Hematopoietic multipotent progenitor cell treated with erythropoietin and hydrocortisone succinate and interleukin-3 and kit ligand, for 17 days (in vitro differentiated cells): ENCODE results near the gene RCAN1.
"Not testable (repeated sequence)": the region's sequence is repeated elsewhere in the genome, so short reads cannot be mapped to it uniquely, and the experiment has no call there.

Experiments
- DNase-seq: peaks from one replicate; pipeline ENCODE4 v3.0.0-alpha.2; 2015; ENCODE audit warnings: low spot score

RCAN1 gene

DNA sequence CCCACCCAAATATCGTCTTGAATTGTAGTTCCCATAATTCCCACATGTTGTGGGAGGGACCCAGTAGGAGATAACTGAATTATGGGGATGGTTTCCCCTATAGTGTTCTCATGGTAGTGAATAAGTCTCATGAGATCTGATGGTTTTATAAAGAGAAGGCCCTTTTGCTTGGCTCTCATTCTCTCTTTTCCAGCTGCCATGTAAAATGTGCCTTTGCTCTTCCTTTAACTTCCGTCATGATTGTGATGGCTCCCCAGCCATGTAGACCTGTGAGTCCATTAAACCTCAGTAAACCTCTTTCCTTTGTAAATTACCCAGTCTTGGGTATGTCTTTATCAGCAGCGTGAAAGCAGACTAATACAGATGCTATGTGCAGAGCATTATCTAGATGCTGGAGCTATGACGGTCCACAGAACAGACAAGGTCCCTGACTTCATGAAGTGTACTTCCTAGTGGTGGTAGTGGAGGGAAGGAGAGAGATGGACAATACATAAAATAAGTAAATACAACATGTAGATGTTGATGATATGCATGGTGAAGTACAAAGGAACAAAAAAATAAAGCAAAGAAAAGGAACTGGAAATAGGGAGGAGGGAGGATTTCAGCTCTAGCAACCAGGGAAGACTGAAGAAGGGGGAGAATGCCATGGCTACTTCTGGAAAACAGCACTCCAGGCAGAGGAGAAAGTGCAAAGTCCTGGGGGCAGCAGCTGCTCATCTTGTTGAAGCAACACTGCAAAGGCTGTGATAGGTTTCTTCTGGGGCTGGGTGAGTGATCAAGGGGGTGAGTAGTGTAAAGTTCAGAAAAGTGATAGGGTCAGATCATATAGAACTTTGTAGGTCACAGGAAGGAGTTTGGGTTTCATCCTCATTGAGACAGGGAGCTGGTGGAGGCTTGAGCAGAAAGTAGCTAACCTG is 6.8 kb upstream of the RCAN1 start:
- DNase-seq = no peak

DNA sequence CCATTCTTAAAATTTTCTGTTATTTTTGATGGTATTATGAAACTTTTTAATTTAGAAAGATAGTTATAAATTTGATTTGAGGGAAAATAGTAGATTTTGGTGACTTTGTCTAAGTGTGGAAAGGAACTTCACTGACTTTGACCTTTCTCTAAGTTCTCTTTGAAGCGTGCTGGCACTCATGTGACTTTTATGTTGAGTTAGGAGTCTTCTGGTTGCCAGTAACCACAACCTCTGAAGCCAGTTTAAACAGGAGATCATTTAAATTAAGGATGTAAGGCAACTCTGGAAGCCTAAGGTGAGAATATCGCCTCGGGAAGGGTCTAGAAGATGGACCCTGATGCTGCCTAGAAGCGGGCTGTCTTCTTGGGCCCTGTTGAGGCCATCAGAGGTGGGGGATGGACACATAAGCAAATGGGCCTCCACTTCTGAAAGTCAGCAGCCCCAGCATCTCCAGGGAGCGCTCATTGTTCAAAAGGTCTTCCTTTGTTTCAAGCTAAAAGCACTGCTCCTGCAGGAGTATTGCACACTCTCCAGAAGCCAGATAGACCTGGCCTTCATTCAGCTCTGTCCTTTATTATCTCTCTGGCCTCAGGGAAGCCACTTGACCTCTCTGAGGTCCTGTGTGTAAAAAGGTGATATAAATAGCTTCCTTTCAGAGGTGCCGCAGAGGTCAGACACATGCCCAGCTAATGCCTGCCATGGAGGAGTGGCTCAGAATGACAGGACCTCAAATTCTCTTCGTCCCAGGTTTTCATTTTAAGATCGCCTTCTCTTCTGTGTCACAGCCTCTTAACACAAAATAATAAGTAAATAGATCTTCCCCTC is 5.1 kb upstream of the RCAN1 start:
- no peak for DNase-seq

DNA sequence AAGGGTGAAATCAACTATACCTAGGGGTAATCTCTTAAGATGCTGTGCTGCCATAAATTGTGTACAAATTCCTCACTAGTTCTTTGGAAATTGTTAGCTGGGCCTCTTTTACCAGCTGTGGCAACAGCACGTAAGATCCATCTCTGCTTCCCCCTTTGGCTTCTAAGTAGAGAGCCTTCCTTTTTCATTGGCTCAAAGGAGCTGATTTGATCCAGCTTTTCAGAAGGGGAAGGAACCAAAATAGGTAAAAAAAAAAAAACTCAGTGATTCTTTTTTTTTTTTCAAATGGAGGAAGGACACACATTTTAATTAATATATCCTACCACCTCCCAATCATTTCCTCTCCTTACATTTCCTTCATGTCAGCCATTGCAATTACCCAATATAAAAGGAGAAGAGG is 4.0 kb upstream of the RCAN1 start:
- DNase-seq = no peak

DNA sequence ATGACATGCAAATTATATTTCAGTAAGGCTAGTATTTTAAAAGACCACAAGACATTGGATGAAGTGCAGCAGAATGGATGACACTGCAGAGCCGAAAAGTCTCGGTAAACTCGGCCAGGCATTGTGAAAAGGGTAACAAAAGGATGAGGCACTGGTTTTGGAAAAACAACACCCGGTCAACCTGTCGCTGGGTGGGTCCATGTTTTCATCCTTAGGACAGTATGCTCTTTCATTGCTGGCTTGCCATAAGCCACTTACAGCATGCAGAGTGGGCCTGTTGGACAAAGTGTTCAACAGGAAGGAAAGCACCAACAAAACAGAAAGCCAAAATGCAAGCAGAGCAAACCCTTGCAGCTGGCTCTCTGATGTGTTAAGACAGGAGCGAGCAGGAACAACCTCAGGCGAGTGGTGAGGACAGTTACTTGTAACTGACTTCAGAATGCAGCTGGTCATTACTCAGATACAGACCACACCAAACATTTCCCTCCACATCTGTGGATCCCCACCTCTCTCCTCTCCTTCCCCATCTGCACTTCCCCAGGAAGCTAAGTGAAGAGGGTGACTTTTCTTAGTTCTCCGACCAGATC is 2.9 kb upstream of the RCAN1 start:
- DNase-seq = no peak

DNA sequence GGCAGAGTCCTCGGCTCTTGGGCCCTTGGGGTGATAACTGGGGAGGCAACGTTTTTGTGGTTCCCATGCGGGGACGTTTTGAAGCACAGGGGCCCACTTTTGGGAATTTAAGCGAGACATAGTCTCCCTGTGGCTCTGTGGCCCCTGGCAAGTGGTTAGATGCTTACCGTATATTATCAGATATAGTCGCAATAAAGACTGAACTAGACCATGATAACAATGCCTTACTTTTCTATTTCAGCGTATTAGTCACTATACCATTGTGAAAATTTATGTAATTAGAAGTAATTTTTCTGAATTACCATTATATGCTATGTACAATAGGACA is 538 bp upstream of the RCAN1 start:
- DNase-seq = no peak

DNA sequence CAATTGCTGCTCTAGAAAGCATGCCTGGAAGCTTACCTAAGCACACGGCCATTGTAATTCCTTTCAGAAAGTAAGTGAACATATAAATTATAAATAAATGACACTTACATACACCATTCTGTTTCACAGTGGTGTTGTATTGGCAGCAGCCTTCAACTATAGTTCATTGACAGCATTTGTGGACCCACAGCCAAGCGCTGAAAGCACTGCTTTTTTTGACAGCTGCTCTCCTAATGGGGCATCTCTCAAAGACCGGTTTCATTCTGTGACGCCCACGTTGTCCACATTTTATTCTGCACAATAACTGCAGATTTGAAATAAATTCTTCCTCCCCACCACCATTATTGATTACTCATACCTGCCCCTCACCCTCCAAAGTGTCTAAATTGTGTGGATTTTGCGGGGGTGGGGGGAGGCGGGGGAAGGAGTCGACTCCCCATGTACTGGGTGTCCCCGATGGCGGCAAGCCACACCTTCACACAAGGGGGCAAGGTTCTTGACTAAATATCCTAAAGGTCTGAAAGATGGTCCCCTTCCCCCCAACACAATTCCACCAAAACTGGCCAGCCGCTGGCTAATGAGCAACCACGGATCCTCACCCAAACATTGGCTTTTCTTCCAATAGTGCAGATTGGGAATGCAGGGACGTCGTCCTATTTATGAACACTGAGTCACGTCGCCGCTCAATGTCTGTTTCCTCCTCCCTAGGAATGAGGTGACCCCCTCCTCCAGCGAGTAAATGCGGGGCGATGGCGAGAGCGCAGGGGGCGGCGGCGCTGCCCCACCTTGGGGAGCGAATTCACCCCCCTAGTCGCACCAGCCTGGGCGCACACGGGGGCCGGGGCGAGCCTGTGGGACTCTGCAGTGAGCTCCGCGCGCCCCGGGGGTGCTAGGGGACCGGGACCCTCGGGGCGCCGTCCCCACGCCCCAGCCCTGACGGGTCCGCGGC is 960 bp downstream of the RCAN1 start:
- DNase-seq = no peak

DNA sequence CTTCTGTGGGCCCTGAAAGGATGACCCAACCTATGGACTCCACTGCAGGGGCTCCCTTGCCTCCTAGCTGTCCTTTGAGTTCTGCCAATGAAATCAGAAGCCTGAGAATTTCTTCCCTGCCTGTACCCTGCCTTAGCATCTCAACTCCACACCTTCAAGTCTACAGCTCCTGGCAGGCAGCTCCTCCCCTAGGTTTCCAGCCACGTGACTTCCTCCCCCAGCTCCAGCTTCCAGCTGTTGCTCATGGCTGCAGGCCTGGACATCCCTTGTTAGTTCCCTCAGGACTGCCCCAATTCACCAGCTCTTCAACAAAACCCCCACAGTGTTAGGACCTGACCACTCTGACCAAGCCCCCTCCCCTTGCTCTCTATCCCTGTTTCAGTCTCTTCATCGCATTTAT is 2.4 kb downstream of the RCAN1 start:
- DNase-seq = no peak

DNA sequence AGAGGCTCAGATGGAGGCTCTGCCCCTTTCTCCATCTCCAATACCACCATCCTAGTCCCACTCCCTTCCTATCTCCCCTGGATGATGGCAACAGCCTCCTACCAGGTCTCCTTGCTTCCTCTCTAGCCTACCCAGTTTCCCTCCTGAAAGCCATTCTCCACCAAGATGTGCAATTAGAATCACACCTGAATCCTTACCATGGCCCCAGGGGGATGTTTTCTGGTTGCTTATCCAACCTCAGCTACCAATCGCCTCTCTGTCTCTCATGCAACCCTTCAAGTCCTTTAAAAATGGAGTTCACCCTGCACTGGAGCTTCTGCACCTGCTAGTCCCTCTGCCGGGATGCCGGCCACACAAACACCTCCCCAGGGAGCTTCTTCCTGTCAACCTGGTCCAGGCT is 2.9 kb downstream of the RCAN1 start:
- no peak for DNase-seq

DNA sequence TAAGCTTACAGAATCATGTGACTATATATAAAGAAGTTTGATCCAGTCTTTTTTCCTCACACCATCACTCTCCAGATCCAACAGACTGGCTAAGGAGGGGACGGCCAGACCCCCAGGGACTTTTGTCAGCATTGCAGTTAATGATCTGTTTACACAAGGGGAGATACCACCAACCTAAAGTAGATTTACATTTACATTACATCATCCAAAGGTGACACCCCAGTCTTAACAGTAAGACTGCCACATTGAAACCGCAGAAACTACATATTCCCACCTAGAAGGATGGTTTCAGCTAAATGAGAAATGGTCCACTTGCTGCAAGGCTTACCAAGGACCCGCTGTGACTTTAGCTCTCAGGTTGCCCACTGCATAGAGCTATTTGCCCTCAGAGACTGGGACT is 3.4 kb downstream of the RCAN1 start:
- no peak for DNase-seq

DNA sequence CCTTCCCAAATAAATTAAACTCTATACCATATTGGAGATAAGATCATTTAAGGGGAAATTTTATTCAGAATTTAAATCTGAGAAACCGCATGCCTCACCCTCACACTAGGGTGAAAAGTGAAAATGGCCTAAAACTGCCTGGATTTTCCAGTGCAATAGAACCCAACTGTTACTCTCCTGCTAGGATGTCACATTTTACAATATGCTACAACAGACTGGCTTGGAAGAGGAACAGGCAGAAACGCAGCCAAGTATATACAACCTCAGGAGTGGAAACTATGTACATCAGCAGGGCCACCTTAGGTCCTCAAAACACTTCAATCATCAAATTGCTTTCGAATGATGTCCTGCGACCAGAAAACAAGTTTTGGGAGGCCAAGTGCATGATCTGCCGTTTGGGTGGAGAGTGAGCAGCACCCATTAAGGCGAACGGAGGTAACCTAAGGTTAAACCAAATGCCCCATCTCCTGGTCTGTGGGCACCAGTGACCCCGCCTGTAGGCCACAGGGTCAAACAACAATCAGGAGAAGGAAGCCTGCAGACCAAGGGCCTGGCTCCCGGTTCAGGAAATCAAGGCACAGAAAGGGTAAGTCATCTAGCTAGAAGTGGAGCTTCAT is 4.9 kb downstream of the RCAN1 start:
- DNase-seq = no peak

DNA sequence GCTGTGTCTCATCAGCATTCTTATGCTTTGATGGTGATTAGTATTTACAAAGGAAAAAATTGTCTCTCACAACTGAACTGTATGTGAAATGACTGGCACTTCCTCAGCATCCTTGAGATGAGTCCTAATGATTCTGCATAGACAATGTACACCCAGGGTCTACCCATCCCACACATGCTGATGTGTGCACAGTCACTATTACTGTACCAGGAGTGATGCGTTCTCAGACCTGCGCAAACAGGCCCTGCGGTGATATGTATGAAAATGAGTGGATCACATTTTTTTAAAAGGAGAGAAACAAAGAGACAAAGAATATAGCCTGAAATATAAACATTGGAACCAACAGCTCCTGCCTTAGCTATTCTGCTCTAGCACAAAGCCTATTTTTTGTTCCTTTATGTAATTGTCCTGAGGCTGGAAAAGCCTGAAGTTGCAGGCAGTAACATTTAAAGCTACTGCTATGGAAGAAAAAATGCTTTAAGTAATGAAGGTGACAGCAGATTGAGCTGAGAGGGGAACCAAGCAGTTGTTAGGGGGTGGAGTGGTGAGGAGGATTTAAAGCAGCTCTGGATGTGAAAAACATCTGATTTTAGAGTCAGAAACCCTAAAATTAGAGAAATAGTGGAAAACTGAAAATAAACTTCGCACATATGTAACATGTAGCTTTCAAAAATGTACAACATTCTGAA is 5.5 kb downstream of the RCAN1 start:
- no peak for DNase-seq

DNA sequence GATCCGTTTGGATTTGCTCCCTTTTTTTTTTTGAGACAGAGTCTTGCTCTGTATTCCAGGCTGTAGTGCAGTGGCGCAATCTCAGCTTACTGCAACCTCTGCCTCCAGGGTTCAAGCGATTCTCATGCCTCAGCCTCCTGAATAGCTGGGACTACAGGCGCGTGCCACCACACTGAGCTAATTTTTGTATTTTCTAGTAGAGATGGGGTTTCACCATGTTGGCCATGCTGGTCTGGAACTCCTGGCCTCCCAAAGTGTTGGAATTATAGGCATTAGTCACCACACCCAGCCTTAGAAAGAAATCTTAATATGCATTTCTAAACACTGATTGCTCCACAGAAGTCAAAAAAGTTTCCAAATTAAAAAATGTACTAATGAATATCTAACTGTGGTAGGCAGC is 7.5 kb downstream of the RCAN1 start:
- not testable (repeated sequence) for DNase-seq

DNA sequence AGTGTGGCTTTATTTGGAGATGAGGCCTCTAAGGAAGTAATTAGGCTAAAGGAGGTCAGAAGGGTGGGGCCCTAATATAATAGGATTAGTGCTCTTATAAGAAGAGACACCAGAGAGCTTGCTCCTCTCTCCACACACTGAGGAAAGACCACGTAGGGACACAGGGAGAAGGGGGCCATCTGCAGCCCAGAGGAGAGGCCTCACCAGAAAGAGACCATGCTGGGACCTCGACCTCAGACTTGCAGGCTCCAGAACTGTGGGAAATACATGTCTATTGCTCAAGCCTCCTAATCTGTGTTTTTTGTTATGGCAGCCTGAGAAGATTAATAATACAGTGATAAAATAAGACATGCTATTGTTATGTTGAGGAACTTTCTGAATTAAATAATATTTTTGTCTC is 8.3 kb downstream of the RCAN1 start:
- DNase-seq = no peak

DNA sequence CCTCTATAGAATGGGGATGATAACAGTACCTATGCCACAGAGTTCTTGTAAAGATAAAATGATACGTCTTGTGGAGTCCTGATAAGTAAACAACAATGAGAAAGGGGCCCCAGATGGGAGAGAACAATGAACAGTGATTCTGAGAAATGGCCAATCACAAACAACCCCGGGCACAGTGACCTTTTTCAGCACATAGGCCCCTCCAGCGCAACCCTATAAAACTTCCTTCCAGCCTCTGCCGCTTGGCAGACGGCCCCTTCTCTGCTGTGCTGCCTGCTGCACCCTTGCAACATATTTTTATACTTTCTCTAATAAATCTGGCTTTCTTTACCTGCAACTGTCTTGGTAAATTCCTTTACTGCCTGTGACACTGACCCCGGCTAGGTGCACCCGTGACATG is 8.9 kb downstream of the RCAN1 start:
- no peak for DNase-seq

DNA sequence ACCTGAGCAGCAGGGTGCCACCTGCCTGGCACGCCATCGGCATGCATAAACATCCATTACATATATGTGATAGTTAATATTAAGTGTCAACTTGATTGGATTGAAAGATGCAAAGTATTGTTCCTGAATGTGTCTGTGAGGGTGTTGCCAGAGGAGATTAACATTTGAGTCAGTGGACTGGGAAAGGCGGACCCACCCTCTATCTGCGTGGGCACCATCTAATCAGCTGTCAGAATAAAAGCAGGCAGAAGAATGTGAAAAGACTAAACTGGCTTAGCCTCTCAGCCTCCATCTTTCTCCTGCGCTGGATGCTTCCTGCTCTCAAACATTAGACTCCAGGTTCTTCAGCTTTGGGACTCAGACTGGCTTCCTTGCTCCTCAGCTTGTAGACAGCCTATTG is 10.0 kb downstream of the RCAN1 start:
- not testable (repeated sequence) for DNase-seq

DNA sequence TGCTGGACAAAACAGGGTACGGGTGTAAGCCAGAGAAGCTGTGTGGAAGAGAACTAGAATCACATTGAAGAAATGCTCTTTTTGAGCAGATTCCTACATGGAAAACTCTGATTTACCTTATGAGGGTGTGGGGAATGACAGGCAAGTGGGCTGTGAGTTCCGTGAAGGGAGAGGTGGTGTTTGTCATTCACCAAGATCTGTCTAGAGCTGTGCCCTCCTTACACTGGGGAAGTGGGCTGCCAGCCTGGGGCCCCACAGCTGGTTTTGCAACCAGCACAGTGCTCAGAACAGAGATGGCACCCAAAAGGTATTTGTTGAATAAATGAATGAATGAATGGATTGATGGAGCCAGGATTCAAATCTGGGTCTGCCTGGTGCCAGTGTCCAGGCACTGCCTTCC is 10.4 kb downstream of the RCAN1 start:
- DNase-seq = no peak

DNA sequence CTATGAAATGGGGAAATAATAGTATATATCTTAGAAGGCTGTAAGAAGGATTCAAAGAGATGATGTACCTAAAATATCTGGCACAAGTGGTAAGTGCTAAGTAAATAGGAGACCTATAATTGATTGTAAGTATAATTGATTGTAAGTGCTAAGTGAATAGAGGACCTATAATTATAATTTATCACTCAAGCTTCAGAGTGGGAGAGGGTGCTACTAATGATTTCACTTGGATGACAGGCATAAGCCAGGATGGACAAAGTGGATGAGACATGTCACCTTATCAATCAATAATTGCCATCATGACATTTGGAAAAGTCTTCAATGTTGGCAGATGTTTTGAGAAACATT is 11.2 kb downstream of the RCAN1 start:
- no peak for DNase-seq

DNA sequence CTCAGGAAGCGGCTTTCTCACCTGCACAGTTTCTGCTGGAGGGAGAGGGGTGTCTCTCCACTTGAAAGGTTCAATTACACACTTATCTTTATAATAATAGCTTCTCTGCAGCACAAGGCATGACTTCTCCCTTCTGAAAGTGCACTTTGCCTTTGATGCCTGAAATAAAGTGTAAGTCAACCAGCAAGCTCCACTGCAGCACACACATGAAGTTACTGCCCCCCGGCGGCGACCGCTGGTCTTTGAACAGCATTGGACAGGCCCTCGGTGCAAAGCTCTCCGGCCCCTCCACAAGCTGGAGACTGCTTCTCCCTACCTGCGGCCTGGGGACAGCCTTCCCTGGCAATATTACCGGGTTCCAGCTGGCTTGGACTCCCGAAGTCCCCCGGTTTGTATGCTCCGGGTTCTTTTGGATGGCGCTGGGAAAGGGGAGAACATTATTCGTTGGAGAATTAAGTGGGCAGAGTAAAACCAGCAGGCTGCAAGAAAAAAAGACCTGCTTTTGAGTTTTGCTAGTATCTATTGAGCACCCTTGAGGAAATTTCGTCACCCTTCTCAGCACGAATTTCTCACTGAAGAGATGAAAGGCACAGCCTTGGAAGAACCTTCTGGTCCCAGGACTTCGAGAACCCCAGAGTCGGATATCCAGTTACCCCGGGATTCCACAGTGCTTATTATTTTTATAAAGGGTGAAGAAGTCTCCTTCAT is 11.8 kb downstream of the RCAN1 start:
- peak; percentile 46 for DNase-seq

DNA sequence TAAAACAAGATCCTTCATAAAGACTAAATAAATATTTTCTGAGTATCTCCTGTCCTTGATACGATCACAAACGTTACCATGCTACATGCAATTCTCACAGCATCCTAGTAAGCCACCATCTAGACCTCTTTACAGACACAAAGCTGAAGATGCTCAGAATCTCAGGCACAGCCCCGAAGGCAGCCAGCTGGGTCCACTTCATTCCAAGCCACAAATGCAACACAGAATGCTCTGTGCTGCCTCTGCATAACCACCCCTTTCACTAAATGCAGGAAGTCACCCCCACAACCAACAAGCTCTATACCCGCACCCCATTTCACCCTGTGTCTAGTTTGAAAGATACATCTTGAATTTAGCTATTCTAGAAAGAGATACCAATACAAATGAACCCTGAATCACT is 12.9 kb downstream of the RCAN1 start:
- DNase-seq = no peak

DNA sequence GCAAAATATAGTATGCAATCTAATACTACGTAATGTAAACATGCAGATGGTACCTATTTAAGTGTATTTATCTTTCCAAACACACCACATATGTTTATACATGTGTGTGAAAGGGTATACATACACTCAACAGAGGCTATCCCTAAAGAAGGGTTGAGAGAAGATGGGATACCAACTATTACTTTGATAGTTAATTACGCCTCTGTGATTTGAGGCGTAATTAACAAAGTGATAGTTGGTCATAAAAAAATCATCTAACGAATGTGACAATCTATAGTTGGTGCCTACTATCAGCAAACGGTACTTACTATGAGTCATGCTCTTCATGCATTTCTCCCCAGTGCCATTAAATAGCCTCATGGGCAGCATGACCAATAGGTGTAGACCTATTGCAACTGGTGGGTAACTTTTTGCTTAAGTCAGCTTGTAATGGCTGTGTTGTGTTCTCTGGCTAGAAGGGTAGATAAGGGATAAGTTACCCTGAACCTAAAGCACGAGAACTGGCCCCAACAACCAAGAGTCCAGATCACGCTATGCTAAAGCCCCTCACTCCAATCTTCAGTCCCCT is 15.3 kb downstream of the RCAN1 start:
- DNase-seq = no peak
